Measurements from ENCODE around the gene TBC1D3B.
"Not testable (repeated sequence)": the region's sequence is repeated elsewhere in the genome, so short reads cannot be mapped to it uniquely, and the experiment has no call there.

TBC1D3B gene

GRCh38 chr17:36128411-36128978 lies 47.9 kb downstream of the TBC1D3B start:
- DNase-seq (ENCODE audit: low spot score): no peak

- no peak for DNase-seq (ENCODE audit: low spot score)
Observed at GRCh38 chr17:36127911-36128310, 48.5 kb downstream of the TBC1D3B start.

- DNase-seq (ENCODE audit: low spot score): no peak
Observed at GRCh38 chr17:36127199-36127893, 49.1 kb downstream of the TBC1D3B start.

GRCh38 chr17:36124879-36125824 lies 51.3 kb downstream of the TBC1D3B start:
- no peak for DNase-seq (ENCODE audit: low spot score)

- no peak for DNase-seq (ENCODE audit: low spot score)
Observed at GRCh38 chr17:36123431-36123830, 53.0 kb downstream of the TBC1D3B start.

GRCh38 chr17:36121099-36121498 lies 55.3 kb downstream of the TBC1D3B start:
- not testable (repeated sequence) for DNase-seq (ENCODE audit: low spot score)

GRCh38 chr17:36120221-36120620 lies 56.2 kb downstream of the TBC1D3B start:
- DNase-seq (ENCODE audit: low spot score): no peak

GRCh38 chr17:36118477-36119353 lies 57.7 kb downstream of the TBC1D3B start:
- no peak for DNase-seq (ENCODE audit: low spot score)

- no peak for DNase-seq (ENCODE audit: low spot score)
Observed at GRCh38 chr17:36117505-36118382, 58.7 kb downstream of the TBC1D3B start.
